ENCODE results near the gene PTCH2. TPM values are rescaled to one million over a fixed set of nuclear protein-coding genes. Genes with fewer than 3 reads are reported as not detected.

PTCH2 gene
- total RNA-seq, 1 experiment from 2014 or later, result 0.03 TPM

DNA sequence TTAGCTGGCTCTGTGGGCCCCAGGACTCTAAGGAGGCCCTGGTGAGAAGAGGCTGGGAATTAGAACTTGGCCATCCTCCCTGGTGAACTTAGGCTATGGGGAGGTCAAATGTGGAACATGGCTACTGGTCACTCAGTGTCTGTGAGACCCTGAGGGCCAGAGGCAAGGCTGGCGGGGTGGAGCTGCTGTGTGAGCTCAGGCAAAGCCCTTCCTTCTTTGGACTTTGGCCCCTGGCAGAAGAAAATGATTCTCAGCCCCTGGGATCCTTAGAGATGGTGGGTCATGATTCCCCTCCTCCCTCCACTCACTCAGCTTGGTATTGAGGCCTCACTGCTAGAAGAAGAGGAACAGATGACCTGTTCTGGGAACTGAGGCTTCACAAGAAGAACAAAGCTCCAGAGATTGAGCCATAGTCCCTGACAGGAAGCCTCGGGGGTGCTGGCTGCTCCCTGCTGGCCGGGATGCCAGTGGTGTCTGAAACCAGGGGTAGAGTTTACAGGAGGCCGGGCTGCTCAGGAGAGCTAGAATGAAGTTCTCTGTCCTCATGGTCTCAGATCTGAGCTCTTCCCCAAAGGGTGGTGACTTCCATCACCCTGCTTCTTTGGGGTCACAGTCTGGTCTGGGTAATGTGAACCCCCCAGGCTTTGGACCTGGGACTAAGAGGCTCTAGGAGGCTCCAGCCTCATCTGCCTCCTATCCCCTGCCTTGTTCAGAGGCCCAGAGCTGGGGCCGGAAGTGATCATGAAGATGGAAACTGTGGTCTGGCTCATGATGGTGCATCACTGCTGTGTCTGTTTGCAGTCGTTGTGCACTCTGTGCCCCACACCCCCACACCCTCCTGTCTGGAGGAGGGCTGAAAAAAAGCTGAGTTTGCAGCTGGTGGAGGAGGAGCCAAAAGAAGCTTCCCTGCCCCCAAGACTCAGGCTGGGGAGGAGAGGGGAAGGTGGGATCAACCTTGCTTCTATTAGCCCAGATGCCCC is 33.8 kb downstream of the PTCH2 start:
- DNase-seq (ENCODE audit: low read depth, low spot score), result no peak
- in situ Hi-C loops (cut with HindIII; ENCODE audit: low pct_unique_long_range_greater_than_20kb, low sequenced_read_pairs), result no loop called here

DNA sequence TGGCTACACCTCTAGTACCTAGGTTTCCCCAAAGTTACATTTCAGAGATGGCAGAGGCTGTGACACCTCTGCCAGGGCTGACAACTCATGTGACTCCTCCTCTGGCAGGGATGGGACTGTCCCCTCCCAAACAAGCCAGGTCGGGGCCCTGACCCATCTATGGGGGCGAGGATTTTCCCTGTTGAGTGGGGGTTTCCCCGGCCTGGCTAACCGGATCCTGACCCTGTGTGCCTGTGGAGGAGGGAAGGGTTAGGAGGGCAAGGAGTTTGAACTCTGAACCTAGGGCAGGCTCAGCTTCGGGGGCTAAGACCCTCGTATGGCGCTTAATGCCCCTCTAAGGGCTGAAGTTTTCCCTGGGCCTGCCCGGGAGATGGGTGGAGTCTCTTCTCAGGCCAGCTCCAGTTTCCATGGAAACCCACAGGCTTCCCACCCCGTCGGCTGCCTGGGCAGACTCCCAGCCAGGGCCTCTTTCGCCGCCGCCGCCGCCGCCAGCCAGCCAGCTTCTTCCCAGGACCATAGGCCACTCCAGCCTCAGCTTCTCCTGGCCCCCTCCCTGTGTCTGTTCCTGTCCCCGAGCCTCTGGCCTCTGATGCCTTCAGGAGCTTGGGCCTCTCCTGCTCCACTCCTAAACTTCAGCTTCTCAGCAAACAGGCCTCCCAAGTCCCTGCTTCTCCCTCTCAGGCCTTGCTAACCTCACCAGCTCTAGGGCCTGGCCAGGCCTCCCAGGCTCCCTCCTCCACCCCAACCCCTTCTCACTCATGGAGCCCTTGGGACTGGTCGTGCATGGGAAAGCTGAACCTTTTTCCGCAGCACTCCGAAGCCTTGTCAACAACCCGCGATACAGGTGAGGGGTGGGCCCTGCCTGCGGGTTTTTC is 34.8 kb downstream of the PTCH2 start, which contains the start of gene BTBD19:
Gene BTBD19, plus strand, starts transcription at position 461 of the 875 bp plus-strand sequence. Its CDS starts 298 bp downstream, at position 759.
- in situ Hi-C loops (cut with HindIII; ENCODE audit: low pct_unique_long_range_greater_than_20kb, low sequenced_read_pairs), result no loop called here
- DNase-seq (ENCODE audit: low read depth, low spot score), result no peak

DNA sequence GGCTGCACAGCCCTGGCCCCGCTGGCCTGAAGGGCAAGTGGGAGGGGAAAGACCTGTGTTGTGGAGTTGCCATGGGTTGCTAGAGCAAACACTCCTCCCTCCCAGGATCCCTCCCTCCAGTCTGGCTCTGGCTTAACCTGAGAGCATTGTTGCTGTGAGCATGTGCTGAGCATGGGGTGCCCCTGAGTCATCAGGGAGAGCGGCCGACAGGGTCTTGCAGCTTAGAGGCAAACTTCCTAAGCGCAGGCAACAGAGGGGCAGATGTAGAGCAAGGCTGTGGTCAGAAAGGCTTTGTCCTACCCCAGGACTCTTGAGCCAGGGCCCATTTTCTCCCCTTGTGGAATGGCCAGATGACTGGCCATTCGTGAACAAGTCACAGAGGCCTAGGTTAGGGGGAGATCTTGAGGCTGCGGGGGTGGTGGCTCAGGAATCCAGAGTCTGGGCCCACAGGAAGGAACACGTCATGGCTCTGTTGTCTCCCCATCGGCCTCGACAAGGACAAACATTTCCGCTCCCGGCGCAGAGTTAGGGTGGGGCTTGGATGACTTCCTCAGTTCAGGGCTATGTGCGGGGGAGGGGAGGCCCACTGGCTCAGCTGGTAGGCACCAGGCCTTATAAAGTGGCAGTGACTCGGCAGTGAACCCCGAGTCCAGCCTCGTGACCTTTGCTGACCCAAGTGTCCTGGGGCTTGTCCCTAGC is 35.5 kb downstream of the PTCH2 start:
- DNase-seq (ENCODE audit: low read depth, low spot score), result peak; percentile 90
- in situ Hi-C loops (cut with HindIII; ENCODE audit: low pct_unique_long_range_greater_than_20kb, low sequenced_read_pairs), result no loop called here

DNA sequence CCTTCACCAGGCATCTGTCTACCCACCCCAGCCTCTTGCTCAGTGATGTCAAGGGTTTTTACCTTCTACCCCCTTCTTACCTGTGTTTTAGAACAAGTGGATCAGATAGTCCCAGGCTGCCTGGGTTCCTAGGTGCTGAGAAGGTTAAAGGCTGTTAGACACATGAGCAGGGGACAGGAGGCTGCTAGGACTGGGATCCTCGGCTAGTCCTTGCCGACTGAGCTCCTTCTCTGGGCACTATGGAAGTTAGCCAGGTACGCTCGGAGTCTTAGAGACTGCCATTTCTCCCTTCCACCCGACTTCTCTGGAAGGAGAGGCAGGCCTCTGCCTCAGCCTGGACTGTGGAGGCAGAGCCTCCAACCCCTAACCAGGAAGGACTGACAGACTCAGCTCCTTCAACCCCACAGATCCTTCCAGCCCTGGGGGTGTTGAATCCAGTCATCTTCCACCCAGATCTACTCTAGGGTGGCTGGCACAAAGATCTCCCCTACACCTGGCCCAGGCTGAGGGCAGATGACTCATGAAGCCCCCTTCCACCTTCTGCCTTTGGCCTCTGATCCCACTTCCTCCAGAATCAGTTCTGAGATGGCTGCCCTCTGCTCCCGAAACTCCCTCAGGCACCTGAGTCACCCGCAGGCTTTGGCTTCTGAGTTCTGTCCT is 36.2 kb downstream of the PTCH2 start, which contains the start of gene DYNLT4:
Gene DYNLT4, minus strand, starts transcription at position 648 of the 660 bp plus-strand sequence. CDS start 683 bp downstream, outside the sequence.
- no peak for DNase-seq (ENCODE audit: low read depth, low spot score)
- in situ Hi-C loops (cut with HindIII; ENCODE audit: low pct_unique_long_range_greater_than_20kb, low sequenced_read_pairs), result no loop called here

DNA sequence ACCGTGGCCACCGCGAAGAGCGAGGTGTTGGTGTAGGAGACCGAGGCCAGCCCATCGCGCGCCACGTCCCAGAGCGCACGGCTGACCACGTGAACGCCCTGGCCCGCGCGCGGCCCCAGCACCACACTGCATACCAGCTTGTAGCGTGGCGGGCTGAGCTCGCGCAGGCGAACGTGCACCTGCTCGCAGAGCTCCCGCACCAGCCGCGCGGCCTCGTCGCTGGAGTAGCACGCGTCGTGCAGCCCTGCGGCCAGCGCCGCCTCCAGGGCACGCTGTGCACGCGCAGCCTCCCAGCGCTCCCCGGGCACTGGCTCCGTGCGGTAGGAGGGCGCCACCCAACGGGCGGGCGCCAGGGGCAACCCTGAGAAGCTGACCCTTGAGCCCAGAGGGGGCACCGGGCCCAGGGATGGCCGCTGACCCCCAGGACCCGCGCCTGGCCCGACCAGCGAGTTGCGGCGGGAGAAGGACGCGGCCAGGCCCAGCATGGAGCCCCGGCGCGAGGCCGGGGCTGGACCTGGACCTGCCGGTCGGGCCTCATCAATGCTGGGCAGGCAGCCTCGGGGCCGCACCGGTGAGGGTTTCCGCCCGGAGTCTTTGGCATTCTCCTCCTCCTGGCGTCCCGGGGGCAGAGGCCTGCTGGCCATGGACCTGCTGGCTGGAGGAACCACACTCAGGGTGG is 36.9 kb downstream of the PTCH2 start:
- in situ Hi-C loops (cut with HindIII; ENCODE audit: low pct_unique_long_range_greater_than_20kb, low sequenced_read_pairs), result no loop called here
- DNase-seq (ENCODE audit: low read depth, low spot score), result no peak

DNA sequence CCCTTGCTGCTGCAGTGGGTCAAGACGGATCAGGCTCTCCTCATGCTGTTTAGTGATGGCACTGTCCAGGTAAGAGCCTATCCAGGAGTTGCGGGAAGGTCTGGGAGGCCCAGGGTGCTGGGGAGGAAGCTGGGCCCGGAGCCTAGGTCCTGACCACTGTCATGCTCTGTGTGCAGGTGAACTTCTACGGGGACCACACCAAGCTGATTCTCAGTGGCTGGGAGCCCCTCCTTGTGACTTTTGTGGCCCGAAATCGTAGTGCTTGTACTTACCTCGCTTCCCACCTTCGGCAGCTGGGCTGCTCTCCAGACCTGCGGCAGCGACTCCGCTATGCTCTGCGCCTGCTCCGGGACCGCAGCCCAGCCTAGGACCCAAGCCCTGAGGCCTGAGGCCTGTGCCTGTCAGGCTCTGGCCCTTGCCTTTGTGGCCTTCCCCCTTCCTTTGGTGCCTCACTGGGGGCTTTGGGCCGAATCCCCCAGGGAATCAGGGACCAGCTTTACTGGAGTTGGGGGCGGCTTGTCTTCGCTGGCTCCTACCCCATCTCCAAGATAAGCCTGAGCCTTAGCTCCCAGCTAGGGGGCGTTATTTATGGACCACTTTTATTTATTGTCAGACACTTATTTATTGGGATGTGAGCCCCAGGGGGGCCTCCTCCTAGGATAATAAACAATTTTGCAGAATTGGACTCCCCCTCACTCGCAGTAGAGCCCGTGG is 37.6 kb downstream of the PTCH2 start:
- no peak for DNase-seq (ENCODE audit: low read depth, low spot score)
- in situ Hi-C loops (cut with HindIII; ENCODE audit: low pct_unique_long_range_greater_than_20kb, low sequenced_read_pairs), result no loop called here

DNA sequence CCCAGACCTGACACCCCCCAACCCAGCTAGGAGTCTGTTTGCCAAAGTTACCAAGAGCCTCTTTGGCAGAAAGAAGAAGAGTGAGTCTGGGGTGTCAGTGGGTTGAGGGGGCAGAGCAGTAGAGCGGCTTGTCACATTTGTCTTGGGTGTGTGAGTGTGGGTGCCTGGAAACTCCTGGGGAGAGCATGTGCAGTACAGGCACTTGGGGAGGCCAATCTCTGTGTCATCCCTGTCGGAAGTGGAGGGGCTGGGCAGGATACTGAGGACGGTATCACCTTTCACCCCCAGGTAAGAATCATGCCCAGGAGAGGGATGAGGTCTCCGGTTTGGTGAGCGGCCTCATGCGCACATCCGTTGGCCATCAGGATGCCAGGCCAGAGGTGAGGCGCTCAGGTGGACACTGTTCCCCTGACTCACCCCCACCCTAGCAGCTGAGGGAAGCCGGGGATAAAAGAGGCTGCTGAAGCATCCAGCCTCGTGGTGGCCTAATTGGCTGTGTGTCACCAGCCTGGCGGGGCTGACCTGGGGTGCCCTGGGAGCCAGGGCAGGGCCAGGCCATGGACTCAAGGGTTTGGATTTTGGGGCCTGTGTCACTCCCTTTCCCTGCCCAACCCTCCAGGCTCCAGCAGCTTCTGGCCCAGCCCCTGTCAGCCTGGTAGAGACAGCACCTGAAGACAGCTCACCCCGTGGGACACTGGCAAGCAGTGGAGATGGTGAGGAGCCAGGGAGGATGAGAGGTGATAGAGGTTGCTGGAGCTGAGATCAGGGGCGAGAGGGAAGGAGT is 39.5 kb downstream of the PTCH2 start:
- in situ Hi-C loops (cut with HindIII; ENCODE audit: low pct_unique_long_range_greater_than_20kb, low sequenced_read_pairs), result no loop called here
- DNase-seq (ENCODE audit: low read depth, low spot score), result no peak

DNA sequence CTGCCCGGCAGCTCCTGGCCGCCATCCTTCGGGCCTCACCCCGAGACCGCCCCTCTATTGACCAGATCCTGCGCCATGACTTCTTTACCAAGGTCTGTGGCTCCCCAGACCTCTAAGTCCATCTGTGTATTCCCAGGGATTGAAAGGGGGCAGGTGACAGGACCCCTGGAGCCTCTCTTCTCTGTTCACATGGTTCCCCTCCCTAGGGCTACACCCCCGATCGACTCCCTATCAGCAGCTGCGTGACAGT is 40.1 kb downstream of the PTCH2 start:
- in situ Hi-C loops (cut with HindIII; ENCODE audit: low pct_unique_long_range_greater_than_20kb, low sequenced_read_pairs), result no loop called here
- DNase-seq (ENCODE audit: low read depth, low spot score), result no peak

DNA sequence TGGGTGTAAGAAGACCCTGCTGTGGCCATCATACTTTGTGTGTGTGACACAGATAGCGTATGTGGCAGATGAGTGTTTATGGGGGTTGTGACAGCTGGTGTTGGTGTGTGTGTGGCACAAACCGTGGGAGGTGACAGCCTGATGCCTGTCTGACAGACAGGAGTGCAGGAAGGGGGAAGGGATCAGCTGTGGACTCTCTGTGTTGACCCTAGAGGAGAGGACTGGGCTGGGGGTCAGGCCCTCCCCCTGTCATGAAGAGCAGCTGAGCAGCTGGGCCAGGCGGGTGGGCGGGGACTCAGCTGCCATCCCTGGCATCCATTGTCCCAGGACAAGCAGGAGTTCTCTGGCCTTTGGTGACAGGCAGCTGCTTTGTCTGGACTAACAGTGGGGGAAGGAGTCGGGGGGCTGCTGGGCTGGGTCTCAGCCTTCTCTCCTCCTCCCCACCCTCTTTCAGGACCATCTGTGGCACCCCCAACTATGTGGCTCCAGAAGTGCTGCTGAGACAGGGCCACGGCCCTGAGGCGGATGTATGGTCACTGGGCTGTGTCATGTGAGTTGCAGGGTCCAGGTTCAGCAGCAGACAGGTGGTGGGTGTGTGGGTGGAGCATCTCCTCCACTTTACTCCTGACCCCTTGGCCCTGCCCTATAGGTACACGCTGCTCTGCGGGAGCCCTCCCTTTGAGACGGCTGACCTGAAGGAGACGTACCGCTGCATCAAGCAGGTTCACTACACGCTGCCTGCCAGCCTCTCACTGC is 40.6 kb downstream of the PTCH2 start:
- no peak for DNase-seq (ENCODE audit: low read depth, low spot score)
- in situ Hi-C loops (cut with HindIII; ENCODE audit: low pct_unique_long_range_greater_than_20kb, low sequenced_read_pairs), result no loop called here

DNA sequence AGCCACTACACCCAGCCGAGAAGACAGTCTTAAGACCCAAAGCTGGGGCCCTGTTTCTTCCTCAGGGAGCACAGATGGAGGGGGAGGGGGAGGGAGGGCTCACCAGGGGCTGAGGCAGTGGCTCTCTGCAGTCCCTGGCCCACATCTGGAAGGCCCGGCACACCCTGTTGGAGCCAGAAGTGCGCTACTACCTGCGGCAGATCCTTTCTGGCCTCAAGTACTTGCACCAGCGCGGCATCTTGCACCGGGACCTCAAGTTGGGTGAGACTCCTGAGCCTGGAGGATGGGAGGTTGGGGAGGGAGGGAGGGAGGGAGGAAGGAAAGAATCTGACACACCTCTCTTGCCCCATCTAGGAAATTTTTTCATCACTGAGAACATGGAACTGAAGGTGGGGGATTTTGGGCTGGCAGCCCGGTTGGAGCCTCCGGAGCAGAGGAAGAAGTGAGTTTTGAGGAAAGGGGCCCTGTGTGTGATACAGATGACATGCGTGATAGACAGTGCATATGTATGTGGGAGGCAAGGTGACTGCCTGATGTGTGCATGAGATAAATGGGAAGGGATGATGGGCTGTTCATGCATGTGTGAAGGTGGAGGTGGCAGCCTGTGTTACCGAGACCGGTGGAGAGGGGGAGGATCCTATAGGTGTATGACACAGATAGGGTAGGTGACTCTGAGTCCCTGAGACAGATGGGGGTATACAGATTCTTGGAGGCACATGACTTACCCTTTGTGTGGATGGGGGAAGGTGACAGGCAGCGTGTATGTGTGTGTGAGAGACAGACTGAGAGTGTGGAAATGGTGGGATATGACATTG is 41.4 kb downstream of the PTCH2 start:
- in situ Hi-C loops (cut with HindIII; ENCODE audit: low pct_unique_long_range_greater_than_20kb, low sequenced_read_pairs), result no loop called here
- no peak for DNase-seq (ENCODE audit: low read depth, low spot score)

DNA sequence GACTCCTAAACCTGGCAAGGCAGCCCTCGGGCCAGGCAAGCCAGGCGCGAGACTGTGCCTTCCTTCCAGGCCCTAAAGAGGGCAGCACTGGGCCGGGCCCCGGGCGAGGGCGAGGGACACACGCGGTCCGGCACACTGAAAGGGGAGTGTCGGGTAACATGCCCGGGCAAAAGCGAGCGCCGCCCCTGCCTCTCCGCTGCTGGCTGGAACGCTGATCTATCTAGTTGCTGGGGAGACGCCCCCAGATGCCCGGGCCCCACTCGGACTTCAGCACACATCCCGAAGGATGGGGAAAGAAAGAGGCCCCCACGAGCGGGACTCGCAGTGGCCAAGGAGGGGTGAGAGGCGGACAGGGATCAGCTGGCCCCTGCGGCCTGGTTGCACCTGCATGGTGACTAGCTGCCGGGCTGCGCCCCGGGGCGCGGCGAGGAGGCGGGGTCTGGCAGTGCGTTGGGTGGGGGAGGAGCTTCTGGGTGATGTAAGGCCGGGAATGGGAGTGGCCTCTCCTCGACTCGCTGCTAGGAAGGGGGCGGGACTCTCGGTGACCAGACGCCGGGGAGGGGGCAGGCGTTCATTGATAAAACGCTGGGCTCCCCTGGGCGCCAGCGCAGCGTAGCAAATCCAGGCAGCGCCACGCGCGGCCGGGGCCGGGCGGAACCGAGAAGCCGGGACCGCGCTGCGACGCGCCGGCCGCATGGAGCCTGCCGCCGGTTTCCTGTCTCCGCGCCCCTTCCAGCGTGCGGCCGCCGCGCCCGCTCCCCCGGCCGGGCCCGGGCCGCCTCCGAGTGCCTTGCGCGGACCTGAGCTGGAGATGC is 43.1 kb downstream of the PTCH2 start, which contains the start of gene PLK3:
Gene PLK3, plus strand, starts transcription at position 608 of the 815 bp plus-strand sequence. Its CDS starts 87 bp downstream, at position 695.
- in situ Hi-C loops (cut with HindIII; ENCODE audit: low pct_unique_long_range_greater_than_20kb, low sequenced_read_pairs), result no loop called here
- DNase-seq (ENCODE audit: low read depth, low spot score), result peak; percentile 95

DNA sequence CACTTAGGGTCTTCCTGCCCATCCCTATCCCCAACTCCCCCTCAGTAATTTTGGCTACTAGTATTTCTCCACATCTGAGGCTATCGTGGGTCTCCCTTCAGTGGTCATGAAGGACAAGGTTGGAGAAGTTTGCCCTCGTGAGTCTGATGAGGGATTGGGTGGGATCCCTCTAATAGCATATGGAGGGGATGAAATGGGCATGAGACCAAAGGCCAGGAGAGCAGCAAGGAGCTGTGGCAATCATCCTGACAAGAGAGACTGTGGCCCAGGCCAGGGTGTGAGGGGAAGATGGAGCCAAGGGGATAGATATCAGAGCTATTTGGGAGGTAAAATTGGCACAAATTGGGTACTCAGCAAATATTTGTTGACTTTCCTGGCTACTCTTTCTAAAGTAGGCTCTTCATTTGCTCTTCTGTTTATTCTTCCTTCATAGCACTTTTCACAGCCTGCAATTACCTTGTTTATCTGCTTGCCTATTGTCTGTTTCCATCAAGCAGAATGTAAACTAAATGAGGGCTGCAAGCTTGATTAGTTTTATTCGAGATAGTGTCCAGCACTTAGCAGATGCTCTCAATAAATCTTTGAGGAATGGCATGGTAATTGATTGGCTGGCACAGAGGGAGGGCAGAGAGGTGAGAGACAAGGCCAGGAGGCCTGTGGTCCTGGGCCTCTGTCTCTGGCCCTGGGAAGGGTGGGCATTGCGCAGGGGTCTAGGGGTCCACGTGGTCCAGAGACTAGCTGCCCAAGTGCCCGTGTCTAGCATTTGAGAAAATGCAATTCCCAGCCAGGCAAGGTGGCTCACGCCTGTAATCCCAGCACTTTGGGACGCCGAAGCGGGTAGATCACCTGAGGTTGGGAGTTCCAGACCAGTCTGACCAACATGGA is 44.3 kb downstream of the PTCH2 start:
- in situ Hi-C loops (cut with HindIII; ENCODE audit: low pct_unique_long_range_greater_than_20kb, low sequenced_read_pairs), result no loop called here
- no peak for DNase-seq (ENCODE audit: low read depth, low spot score)

All from SK-MEL-5 (cell line).